DMS 273 (cell line): ENCODE measurements around the gene SNAP91.
"Not testable (repeated sequence)": the region's sequence is repeated elsewhere in the genome, so short reads cannot be mapped to it uniquely, and the experiment has no call there.

Source experiments
- DNase-seq: peaks from one replicate; lab custom pipeline; 2025; ENCODE audit not compliant: unreplicated experiment; lab: John Stamatoyannopoulos, UW

The SNAP91 gene

GRCh38 chr6:83708970-83709747 lies at the start of gene SNAP91:
Gene SNAP91, minus strand, starts transcription at chr6:83709101. Its CDS starts 1,174 bp downstream, at chr6:83707927.
- peak; percentile 70 for DNase-seq

GRCh38 chr6:83758533-83758932 lies 49.6 kb upstream of the SNAP91 start:
- peak; percentile 94 for DNase-seq

GRCh38 chr6:83757021-83757420 lies 48.1 kb upstream of the SNAP91 start:
- DNase-seq: no peak

- no peak for DNase-seq
Observed at GRCh38 chr6:83756565-83756964, 47.7 kb upstream of the SNAP91 start.

- not testable (repeated sequence) for DNase-seq
Observed at GRCh38 chr6:83752375-83752774, 43.5 kb upstream of the SNAP91 start.

- DNase-seq: no peak
Observed at GRCh38 chr6:83741089-83741488, 32.2 kb upstream of the SNAP91 start.

GRCh38 chr6:83735461-83735860 lies 26.6 kb upstream of the SNAP91 start:
- DNase-seq: no peak

- no peak for DNase-seq
Observed at GRCh38 chr6:83729871-83730270, 21.0 kb upstream of the SNAP91 start.

- DNase-seq: no peak
Observed at GRCh38 chr6:83722876-83723275, 14.0 kb upstream of the SNAP91 start.

- DNase-seq: no peak
Observed at GRCh38 chr6:83717809-83718208, 8.9 kb upstream of the SNAP91 start.

GRCh38 chr6:83711958-83712357 lies 3.1 kb upstream of the SNAP91 start:
- no peak for DNase-seq

GRCh38 chr6:83709748-83710050 lies 798 bp upstream of the SNAP91 start:
- no peak for DNase-seq

GRCh38 chr6:83708546-83708969 lies 343 bp downstream of the SNAP91 start:
- DNase-seq: peak; percentile 72

- DNase-seq: peak; percentile 72
Observed at GRCh38 chr6:83707829-83708545, 914 bp downstream of the SNAP91 start.

- DNase-seq: no peak
Observed at GRCh38 chr6:83702749-83703148, 6.2 kb downstream of the SNAP91 start.

GRCh38 chr6:83702077-83702476 lies 6.8 kb downstream of the SNAP91 start:
- DNase-seq: no peak

GRCh38 chr6:83696674-83697073 lies 12.2 kb downstream of the SNAP91 start:
- no peak for DNase-seq

GRCh38 chr6:83685481-83685880 lies 23.4 kb downstream of the SNAP91 start:
- DNase-seq: no peak

GRCh38 chr6:83677791-83678190 lies 31.1 kb downstream of the SNAP91 start:
- no peak for DNase-seq

- DNase-seq: no peak
Observed at GRCh38 chr6:83637953-83638352, 70.9 kb downstream of the SNAP91 start.

- no peak for DNase-seq
Observed at GRCh38 chr6:83636800-83637199, 72.1 kb downstream of the SNAP91 start.

- no peak for DNase-seq
Observed at GRCh38 chr6:83633609-83634008, 75.3 kb downstream of the SNAP91 start.

GRCh38 chr6:83633149-83633548 lies 75.8 kb downstream of the SNAP91 start:
- no peak for DNase-seq
